Neuronal stem cell (in vitro differentiated cells): ENCODE data around the gene RAB1A.
"Not testable (repeated sequence)": the region's sequence is repeated elsewhere in the genome, so short reads cannot be mapped to it uniquely, and the experiment has no call there.

Source experiments
- DNase-seq: peaks from one replicate; pipeline ENCODE4 v3.0.0-alpha.2; 2013; ENCODE audit warnings: low spot score
- H2AFZ ChIP-seq: one replicate; pipeline ENCODE4 v1.6.1; 2013; ENCODE audit warnings: mild to moderate bottlenecking, low read length, inconsistent platforms
- H2AK5ac ChIP-seq: 2 replicates; pipeline ENCODE4 v1.6.1; 2013; ENCODE audit warnings: low read depth, mild to moderate bottlenecking, inconsistent platforms, low read length, moderate library complexity, mixed read lengths
- H2BK120ac ChIP-seq: 2 replicates; pipeline ENCODE4 v1.6.1; 2013; ENCODE audit warnings: low read depth, mild to moderate bottlenecking, inconsistent platforms, low read length, moderate library complexity, mixed read lengths
- H2BK12ac ChIP-seq: one replicate; pipeline ENCODE4 v1.6.1; 2013; ENCODE audit warnings: low read length, inconsistent platforms
- H2BK15ac ChIP-seq: 2 replicates; pipeline ENCODE4 v1.6.1; 2013; ENCODE audit warnings: mild to moderate bottlenecking, low read length, inconsistent platforms, mixed read lengths
- H2BK5ac ChIP-seq: one replicate; pipeline ENCODE4 v1.6.1; 2013; ENCODE audit warnings: inconsistent platforms, mild to moderate bottlenecking, low read length, moderate library complexity
- H3K14ac ChIP-seq: one replicate; pipeline ENCODE4 v1.6.1; 2013; ENCODE audit warnings: low read length, inconsistent platforms
- H3K18ac ChIP-seq: 2 replicates; pipeline ENCODE4 v1.6.1; 2013; ENCODE audit warnings: low read length, inconsistent platforms
- H3K23ac ChIP-seq: 2 replicates; pipeline ENCODE4 v1.6.1; 2013; ENCODE audit warnings: low read depth, mild to moderate bottlenecking, mixed read lengths, low read length, inconsistent platforms; ENCODE audit not compliant: poor library complexity
- H3K27ac ChIP-seq: replicated peaks from 3 replicates; pipeline ENCODE4 v1.5.1; 2013; ENCODE audit warnings: low read length, inconsistent platforms
- H3K27me3 ChIP-seq, 3 experiments: 2 replicates each; pipeline ENCODE4 v1.6.1; 2013; ENCODE audit warnings: low read length in 3 of 3, mild to moderate bottlenecking in 2 of 3, inconsistent platforms in 1 of 3, low read depth in 1 of 3, mixed read lengths in 1 of 3, moderate library complexity in 1 of 3; ENCODE audit not compliant: control insufficient read depth in 3 of 3, insufficient read depth in 3 of 3
- H3K36me3 ChIP-seq, 2 donors: replicated peaks in 1 of 2; 2 replicates each; pipeline ENCODE4 v1.6.1; 2013; ENCODE audit warnings: low read length in 2 of 2; ENCODE audit not compliant: control insufficient read depth in 2 of 2, insufficient read depth in 2 of 2
- H3K4ac ChIP-seq: 2 replicates; pipeline ENCODE4 v1.6.1; 2013; ENCODE audit warnings: inconsistent platforms, mild to moderate bottlenecking, low read length, moderate library complexity
- H3K4me1 ChIP-seq, 2 donors: 1 replicate in 1 of 2; 2 replicates in 1 of 2; pipeline ENCODE4 v1.6.1; 2013; ENCODE audit warnings: low read length in 2 of 2, low read depth in 1 of 2; ENCODE audit not compliant: control insufficient read depth in 2 of 2, insufficient read depth in 1 of 2
- H3K4me2 ChIP-seq: one replicate; pipeline ENCODE4 v1.6.1; 2013; ENCODE audit warnings: mild to moderate bottlenecking, low read length, inconsistent platforms; ENCODE audit not compliant: insufficient read depth, poor library complexity, severe bottlenecking
- H3K4me3 ChIP-seq, 2 donors: 2 replicates each; pipeline ENCODE4 v1.5.1; 2013; ENCODE audit warnings: low read length in 2 of 2, mild to moderate bottlenecking in 2 of 2, inconsistent platforms in 1 of 2, moderate library complexity in 1 of 2
- H3K79me1 ChIP-seq: one replicate; pipeline ENCODE4 v1.6.1; 2013; ENCODE audit warnings: low read depth, mild to moderate bottlenecking, inconsistent platforms, low read length, moderate library complexity
- H3K9ac ChIP-seq: one replicate; pipeline ENCODE4 v1.6.1; 2013; ENCODE audit warnings: mild to moderate bottlenecking, low read depth, low read length, inconsistent platforms; ENCODE audit not compliant: poor library complexity
- H3K9me3 ChIP-seq, 2 donors: replicated peaks in 1 of 2; 2 replicates each; pipeline versions ENCODE3 to v1.6.1; 2013; ENCODE audit warnings: low read length in 2 of 2, mild to moderate bottlenecking in 2 of 2, inconsistent platforms in 1 of 2, low read depth in 1 of 2, mixed read lengths in 1 of 2, moderate library complexity in 1 of 2; ENCODE audit not compliant: control insufficient read depth in 2 of 2, insufficient read depth in 1 of 2
- H4K8ac ChIP-seq: one replicate; pipeline ENCODE4 v1.6.1; 2013; ENCODE audit warnings: low read depth, mild to moderate bottlenecking, inconsistent platforms, low read length, moderate library complexity
- H4K91ac ChIP-seq: one replicate; pipeline ENCODE4 v1.6.1; 2013; ENCODE audit warnings: low read length, low read depth, mild to moderate bottlenecking, inconsistent platforms; ENCODE audit not compliant: poor library complexity
- WGBS, 2 donors: extraction: QIAGEN DNeasy Blood & Tissue Kit; methylation state at CpG; one replicate each; pipeline ENCODE4 v1.1.7; 2013; ENCODE audit warnings: missing lambda C conversion rate in 2 of 2, mixed read lengths in 1 of 2; ENCODE audit not compliant: insufficient read length in 2 of 2, insufficient replicate concordance in 1 of 2; ENCODE audit errors: extremely low coverage in 2 of 2; 5-methylcytosine and 5-hydroxymethylcytosine counted together

Gene RAB1A

DNA sequence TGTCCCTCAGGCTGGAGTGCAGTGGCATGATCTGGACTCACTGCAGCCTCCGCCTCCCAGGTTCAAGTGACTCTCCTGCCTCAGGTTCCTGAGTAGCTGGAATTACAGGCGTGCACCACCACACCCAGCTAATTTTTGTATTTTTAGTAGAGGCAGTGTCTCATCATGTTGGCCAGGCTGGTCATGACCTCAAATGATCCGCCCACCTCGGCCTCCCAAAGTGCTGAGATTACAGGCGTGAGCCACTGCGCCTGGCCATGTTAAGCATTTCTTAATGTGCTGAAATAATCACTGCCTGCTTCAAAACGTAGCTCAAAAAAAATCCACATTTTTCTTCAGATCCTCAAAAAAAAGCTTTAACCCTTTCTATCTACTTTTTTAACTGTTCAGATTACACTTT is 4.4 kb downstream of the RAB1A start:
- H3K23ac ChIP-seq, H4K8ac ChIP-seq, H3K4me1 ChIP-seq, H2BK12ac ChIP-seq, H3K36me3 ChIP-seq, H3K4ac ChIP-seq, H3K27me3 ChIP-seq, H2BK5ac ChIP-seq, H3K9ac ChIP-seq, H3K27ac ChIP-seq, H2AK5ac ChIP-seq, H2BK15ac ChIP-seq, H3K4me3 ChIP-seq, H3K18ac ChIP-seq, H3K9me3 ChIP-seq, H3K4me2 ChIP-seq, H4K91ac ChIP-seq, H3K79me1 ChIP-seq, H3K14ac ChIP-seq, H2BK120ac ChIP-seq, H2AFZ ChIP-seq, DNase-seq: not testable (repeated sequence)
- no CpG with 5 or more reads among the region's 7 CpGs for WGBS, 2 donors

DNA sequence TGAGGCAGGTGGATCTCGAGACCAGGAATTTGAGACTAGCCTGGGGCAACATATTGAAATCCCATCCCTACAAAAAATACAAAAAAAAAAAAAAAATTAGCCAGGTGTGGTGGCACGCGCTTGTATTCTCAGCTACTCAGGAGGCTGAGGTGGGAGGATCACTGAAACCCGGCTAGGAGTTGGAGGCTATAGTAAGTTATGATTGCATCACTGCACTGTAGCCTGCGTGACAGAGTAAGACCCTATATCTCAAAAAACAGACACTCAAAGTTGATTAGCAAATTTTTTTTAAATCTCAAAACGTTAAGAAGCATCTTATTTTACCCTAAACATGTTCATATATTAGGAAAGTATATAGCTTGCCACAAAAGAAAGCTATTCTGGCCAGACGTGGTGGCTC is 7.6 kb downstream of the RAB1A start:
- DNase-seq, result no peak
- H4K8ac ChIP-seq, result no peak overlapping the region

DNA sequence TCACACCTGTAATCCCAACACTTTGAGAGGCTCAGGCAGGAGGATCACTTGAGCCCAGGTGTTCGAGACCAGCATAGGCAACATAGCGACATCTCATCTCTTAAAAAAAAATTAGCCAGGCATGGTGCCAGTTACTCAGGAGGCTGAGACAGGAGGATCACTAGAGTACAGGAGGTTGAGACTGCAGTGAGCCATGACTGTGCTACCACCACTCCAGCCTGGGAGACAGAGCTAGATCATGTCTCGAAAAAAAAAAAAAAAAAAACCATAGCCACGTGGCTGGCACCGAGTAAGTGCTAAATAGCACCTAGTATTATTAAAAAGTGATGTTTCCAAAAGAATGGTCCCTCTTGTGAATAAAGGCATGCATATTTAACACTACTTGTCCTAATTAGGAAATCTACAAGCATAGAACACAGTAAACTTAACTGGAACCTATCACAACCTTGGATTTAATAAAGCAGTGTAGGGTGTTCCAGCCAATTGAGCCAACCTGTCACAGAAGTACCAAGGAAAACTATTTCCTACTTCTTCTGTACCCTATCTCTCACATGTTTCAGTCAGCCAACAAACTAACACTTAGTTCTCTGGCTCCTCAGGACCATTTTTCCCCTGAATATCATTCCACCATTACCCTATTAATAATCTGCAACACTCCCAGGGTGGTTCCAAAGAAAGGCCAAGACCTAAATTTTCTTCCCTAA is 8.8 kb downstream of the RAB1A start:
- no CpG with 5 or more reads among the region's 5 CpGs for WGBS, 2 donors

More for the DNA sequence above, 7.6 kb downstream of the RAB1A start:
- WGBS, 2 donors, result no CpG with 5 or more reads among the region's 7 CpGs
- no peak overlapping the region for H2BK120ac ChIP-seq
- no peak overlapping the region for H3K18ac ChIP-seq
- no peak overlapping the region for H2BK12ac ChIP-seq
- H2AK5ac ChIP-seq, result no peak overlapping the region
- peaks cover 7% of the 10 kb centered on the region for H3K79me1 ChIP-seq
- H2BK15ac ChIP-seq, result no peak overlapping the region
- H3K36me3 ChIP-seq, result peaks cover 0 to 9% of the 10 kb centered on the region in 2 donors
- H3K4ac ChIP-seq, result no peak overlapping the region
- H3K27me3 ChIP-seq, result no peaks in the 10 kb centered on the region
- no peak overlapping the region for H4K91ac ChIP-seq
- H3K9ac ChIP-seq, result no peak overlapping the region
- H3K23ac ChIP-seq, result no peak overlapping the region
- H3K4me2 ChIP-seq, result no peak overlapping the region
- no peak overlapping the region for H3K4me3 ChIP-seq
- no peak overlapping the region for H3K27ac ChIP-seq
- H3K4me1 ChIP-seq, result no peaks in the 10 kb centered on the region
- H3K9me3 ChIP-seq, result peaks cover 0 to 3% of the 10 kb centered on the region in 2 donors
- H2BK5ac ChIP-seq, result no peak overlapping the region
- no peak overlapping the region for H2AFZ ChIP-seq
- H3K14ac ChIP-seq, result no peak overlapping the region

DNA sequence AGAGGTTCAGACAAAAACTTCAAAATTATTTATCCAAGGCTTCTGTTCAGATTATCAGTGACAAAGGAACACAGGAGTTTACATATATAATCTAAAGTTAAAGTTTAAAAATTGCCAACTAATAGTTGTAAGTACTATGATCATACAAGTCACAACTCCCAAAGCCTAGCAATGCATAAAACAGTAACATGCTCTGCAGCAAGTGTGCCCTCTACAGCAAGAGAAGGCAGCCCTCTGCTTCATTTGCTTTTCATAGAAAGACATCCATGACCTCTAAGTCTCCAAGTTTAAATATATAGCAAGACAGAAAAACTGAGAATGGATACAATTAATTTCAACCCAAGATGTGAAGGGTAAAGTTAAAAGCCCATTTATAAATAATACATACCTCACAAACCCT is 13.3 kb downstream of the RAB1A start:
- H2BK120ac ChIP-seq, result no peak overlapping the region
- peaks cover 2% of the 10 kb centered on the region for H3K79me1 ChIP-seq
- no peak overlapping the region for H3K4me3 ChIP-seq
- DNase-seq, result no peak
- no peak overlapping the region for H3K27ac ChIP-seq
- H3K27me3 ChIP-seq, result no peaks in the 10 kb centered on the region
- no peaks in the 10 kb centered on the region for H3K4me1 ChIP-seq
- H3K4ac ChIP-seq, result no peak overlapping the region
- H3K4me2 ChIP-seq, result no peak overlapping the region
- no peak overlapping the region for H2AFZ ChIP-seq
- H3K14ac ChIP-seq, result no peak overlapping the region
- H4K91ac ChIP-seq, result no peak overlapping the region
- H2BK5ac ChIP-seq, result no peak overlapping the region
- H4K8ac ChIP-seq, result no peak overlapping the region
- H3K23ac ChIP-seq, result no peak overlapping the region
- H3K9me3 ChIP-seq, result peaks cover 0 to 7% of the 10 kb centered on the region in 2 donors
- no peak overlapping the region for H3K18ac ChIP-seq
- H2BK15ac ChIP-seq, result no peak overlapping the region
- peaks cover 0 to 7% of the 10 kb centered on the region in 2 donors for H3K36me3 ChIP-seq
- no peak overlapping the region for H3K9ac ChIP-seq
- no peak overlapping the region for H2AK5ac ChIP-seq
- H2BK12ac ChIP-seq, result no peak overlapping the region

More for the DNA sequence above, 8.8 kb downstream of the RAB1A start:
- Histone ChIP-seq H2BK15ac (no peak overlapping the region), H3K27ac (no peak overlapping the region), H4K8ac (no peak overlapping the region), H3K4me3 (no peak overlapping the region), H3K4me1 (no peaks in the 10 kb centered on the region), H3K14ac (no peak overlapping the region), H2BK12ac (no peak overlapping the region), H3K4me2 (no peak overlapping the region), H2AFZ (no peak overlapping the region), H2BK120ac (no peak overlapping the region), H3K4ac (no peak overlapping the region), H2BK5ac (no peak overlapping the region), H3K79me1 (peaks cover 7% of the 10 kb centered on the region), H3K9me3 (peaks cover 0 to 3% of the 10 kb centered on the region in 2 donors), H4K91ac (no peak overlapping the region), H3K9ac (no peak overlapping the region), H3K27me3 (no peaks in the 10 kb centered on the region), H3K23ac (no peak overlapping the region), H2AK5ac (no peak overlapping the region), H3K36me3 (peaks cover 0 to 9% of the 10 kb centered on the region in 2 donors), H3K18ac (no peak overlapping the region)
- no peak for DNase-seq
